ENCODE measurements around the gene SPATA22. TPM values are rescaled to one million over a fixed set of nuclear protein-coding genes. Genes with fewer than 3 reads are reported as not detected.
A peak's percentile ranks its signal among the peaks of the same experiment; 100 is the strongest.
"Not testable (repeated sequence)": the region's sequence is repeated elsewhere in the genome, so short reads cannot be mapped to it uniquely, and the experiment has no call there.

Gene SPATA22
- total and polyA plus RNA-seq, 2 of the 13 experiments (the other 11 are each of a cell fraction or from before 2014, with no cell fraction given) = not detected

- BruUV-seq (replicated peaks) = no TSS peak
- Histone ChIP-seq H3K4me2 (ENCODE audit: low read depth, low read length) (no peak within 1 kb of the TSS), H2AFZ (ENCODE audit: low read length) (no peak within 1 kb of the TSS), H3K4me1 (ENCODE audit: insufficient read depth, low read length) (no peaks in the 10 kb centered on the region), H3K79me2 (ENCODE audit: insufficient read depth, low read length) (no peaks in the 10 kb centered on the region), H3K36me3 (replicated peaks in 1 of 2; ENCODE audit: control insufficient read depth in 1 of 2, insufficient read depth in 2 of 2, low read length in 2 of 2) (no peaks in the 10 kb centered on the region), H3K27me3 (ENCODE audit: control insufficient read depth in 1 of 2, insufficient read depth in 2 of 2, low read length in 2 of 2) (no peaks in the 10 kb centered on the region), H3K27ac (ENCODE audit: extremely low read length, insufficient read depth, low read length) (no peak within 1 kb of the TSS), H3K9me3 (ENCODE audit: low read length) (no peaks in the 10 kb centered on the region), H4K20me1 (ENCODE audit: insufficient read depth, low read length) (no peaks in the 10 kb centered on the region), H3K4me3 (replicated peaks in 1 of 3; ENCODE audit: insufficient read depth in 1 of 3, low read depth in 2 of 3, low read length in 3 of 3) (no peak within 1 kb of the TSS), H3K9ac (ENCODE audit: insufficient read depth, low read depth, low read length) (no peak within 1 kb of the TSS)
- ChIA-PET POLR2A (no interaction called here), CTCF (ENCODE audit: low intra/inter-chr PET ratio, low total read pairs) (no interaction called here)
- FAIRE-seq (no peak), DNase-seq (ENCODE audit: low spot score) (no peak), ATAC-seq (no peak)
- 3% methylated on average over 3 of the region's 3 CpGs for WGBS (ENCODE audit: low lambda C conversion rate)
- no peak for TF ChIP-seq NFKBIZ (CRISPR knock-in tag; IDR thresholded peaks at IDR 0.05)
- in situ Hi-C loops (cut with HindIII; ENCODE audit: extremely low pct_ligation_motif_present, low pct_unique_long_range_greater_than_20kb) (no loop called here), intact Hi-C loops (cut with micrococcal nuclease; ENCODE audit: unreplicated experiment) (no loop called here)
These were observed 37.9 kb downstream of the SPATA22 start, which contains the start of gene OR1E2 for GRCh38 chr17:3433741-3434140. TSS of gene OR1E2 (minus strand) at chr17:3433841. CDS start at chr17:3433841, 0 bp downstream.

GRCh38 chr17:3433215-3433614 lies 38.4 kb downstream of the SPATA22 start:
- H3K79me2 ChIP-seq (ENCODE audit: insufficient read depth, low read length); H3K9ac ChIP-seq (ENCODE audit: insufficient read depth, low read depth, low read length); POLR2A ChIA-PET; H2AFZ ChIP-seq (ENCODE audit: low read length); H3K36me3 ChIP-seq (replicated peaks in 1 of 2; ENCODE audit: control insufficient read depth in 1 of 2, insufficient read depth in 2 of 2, low read length in 2 of 2); H3K4me1 ChIP-seq (ENCODE audit: insufficient read depth, low read length); in situ Hi-C loops (cut with HindIII; ENCODE audit: extremely low pct_ligation_motif_present, low pct_unique_long_range_greater_than_20kb); H3K4me2 ChIP-seq (ENCODE audit: low read depth, low read length); intact Hi-C loops (cut with micrococcal nuclease; ENCODE audit: unreplicated experiment); H3K27ac ChIP-seq (ENCODE audit: extremely low read length, insufficient read depth, low read length); CTCF ChIA-PET (ENCODE audit: low intra/inter-chr PET ratio, low total read pairs); H3K27me3 ChIP-seq (ENCODE audit: control insufficient read depth in 1 of 2, insufficient read depth in 2 of 2, low read length in 2 of 2); H4K20me1 ChIP-seq (ENCODE audit: insufficient read depth, low read length); H3K4me3 ChIP-seq (replicated peaks in 1 of 3; ENCODE audit: insufficient read depth in 1 of 3, low read depth in 2 of 3, low read length in 3 of 3); FAIRE-seq; BruUV-seq (replicated peaks); H3K9me3 ChIP-seq (ENCODE audit: low read length): not testable (repeated sequence)
- WGBS (ENCODE audit: low lambda C conversion rate) = 7% methylated on average over 7 of the region's 7 CpGs
- DNase-seq (ENCODE audit: low spot score) = peak; percentile 7
- ATAC-seq = peak; percentile 62
- TF ChIP-seq TFE3 (CRISPR knock-in tag; IDR thresholded peaks at IDR 0.05) = 0 out of 2 replicates have a peak, but pooled peaks have one; percentile 22
- TF ChIP-seq ZNF644 (CRISPR knock-in tag; IDR thresholded peaks at IDR 0.05; ENCODE audit: low read depth) = peak; percentile 72
- 0 out of 2 replicates have a peak, but pooled peaks have one; percentile 9 for TF ChIP-seq STAG1 (CRISPR knock-in tag; IDR thresholded peaks at IDR 0.05)
- TF ChIP-seq SAP130 (CRISPR knock-in tag; IDR thresholded peaks at IDR 0.05; ENCODE audit: low read depth) = peak; percentile 52; the same call in 1 of the 2 replicates
- TF ChIP-seq SALL1 (CRISPR knock-in tag; IDR thresholded peaks at IDR 0.05) = peak; percentile 35; the same call in 1 of the 2 replicates
- TF ChIP-seq HES4 (CRISPR knock-in tag; IDR thresholded peaks at IDR 0.05; ENCODE audit: borderline replicate concordance) = 0 out of 2 replicates have a peak, but pooled peaks have one; percentile 47
- peak; percentile 83; the same call in 1 of the 2 replicates for TF ChIP-seq WIZ (CRISPR knock-in tag; IDR thresholded peaks at IDR 0.05)
- peak; percentile 31 for TF ChIP-seq CTCF (CRISPR knock-in tag; IDR thresholded peaks at IDR 0.05)
- peak; percentile 83; the same call in 1 of the 2 replicates for TF ChIP-seq EHMT2 (IDR thresholded peaks at IDR 0.05; ENCODE audit: borderline replicate concordance, low read depth, low read length)
- peak; percentile 29; the same call in 1 of the 2 replicates for TF ChIP-seq ZNF580 (CRISPR knock-in tag; IDR thresholded peaks at IDR 0.05; ENCODE audit: borderline replicate concordance, low read depth)
- TF ChIP-seq MIER2 (CRISPR knock-in tag; IDR thresholded peaks at IDR 0.05) = peak; percentile 97
- TF ChIP-seq ZBTB26 (CRISPR knock-in tag; IDR thresholded peaks at IDR 0.05; ENCODE audit: borderline replicate concordance) = peak; percentile 46; the same call in 1 of the 2 replicates

All from HepG2 (cell line).